Right kidney (tissue), 9 donors: Measurements from ENCODE around the gene SMYD2.
A peak's percentile ranks its signal among the peaks of the same experiment; 100 is the strongest.

Experiments
- DNase-seq: peaks from one replicate; pipeline ENCODE4 v3.0.0-alpha.2; 2016
- long read RNA-seq, 8 donors: transcript quantifications; one replicate each; lab custom pipeline, GENCODE V29; 2026

Gene SMYD2
- long read RNA-seq, donor 1, full-length matches to known transcripts: 21 of 39 reads
- long read RNA-seq, donor 1, partial matches to known transcripts: 18 of 39 reads
- long read RNA-seq, donor 1, other reads (novel, unspliced or antisense): 0 of 39 reads
- long read RNA-seq, donor 2, transcript SMYD2-201 (12 exons, 1,671 nt): major isoform, 8 of 14 reads
- long read RNA-seq, donor 2, partial matches to known transcripts: 5 of 14 reads
- long read RNA-seq, donor 2, other reads (novel, unspliced or antisense): 0 of 14 reads
- long read RNA-seq, donor 3, transcript SMYD2-201 (12 exons, 1,671 nt): major isoform, 7 of 8 reads
- long read RNA-seq, donor 3, partial matches to known transcripts: 0 of 8 reads
- long read RNA-seq, donor 3, other reads (novel, unspliced or antisense): 0 of 8 reads
- long read RNA-seq, donor 4, transcript SMYD2-201 (12 exons, 1,671 nt): major isoform, 7 of 20 reads
- long read RNA-seq, donor 4, transcript SMYD2-205 (3 exons, 463 nt): minor isoform, 5 of 20 reads
- long read RNA-seq, donor 4, partial matches to known transcripts: 8 of 20 reads
- long read RNA-seq, donor 4, other reads (novel, unspliced or antisense): 0 of 20 reads
- long read RNA-seq, donor 5, transcript SMYD2-201 (12 exons, 1,671 nt): major isoform, 11 of 13 reads
- long read RNA-seq, donor 5, partial matches to known transcripts: 0 of 13 reads
- long read RNA-seq, donor 5, other reads (novel, unspliced or antisense): 0 of 13 reads
- long read RNA-seq, donor 6, transcript SMYD2-201 (12 exons, 1,671 nt): major isoform, 8 of 16 reads
- long read RNA-seq, donor 6, partial matches to known transcripts: 7 of 16 reads
- long read RNA-seq, donor 6, other reads (novel, unspliced or antisense): 0 of 16 reads
- long read RNA-seq, donor 7, transcript SMYD2-201 (12 exons, 1,671 nt): major isoform, 16 of 16 reads
- long read RNA-seq, donor 7, partial matches to known transcripts: 0 of 16 reads
- long read RNA-seq, donor 7, other reads (novel, unspliced or antisense): 0 of 16 reads
- long read RNA-seq, donor 8, transcript SMYD2-201 (12 exons, 1,671 nt): major isoform, 14 of 14 reads
- long read RNA-seq, donor 8, partial matches to known transcripts: 0 of 14 reads
- long read RNA-seq, donor 8, other reads (novel, unspliced or antisense): 0 of 14 reads

- DNase-seq: peak; percentile 93
Measured at GRCh38 chr1:214281021-214281719, at the start of gene SMYD2. Gene SMYD2 (plus strand): TSS chr1:214281159. CDS start chr1:214281255, 96 bp downstream.

GRCh38 chr1:214233856-214234634 lies 46.9 kb upstream of the SMYD2 start:
- DNase-seq: no peak

- DNase-seq: no peak
Measured at GRCh38 chr1:214234635-214235025, 46.3 kb upstream of the SMYD2 start.

GRCh38 chr1:214236477-214236876 lies 44.5 kb upstream of the SMYD2 start:
- DNase-seq: no peak

GRCh38 chr1:214241060-214241459 lies 39.9 kb upstream of the SMYD2 start:
- no peak for DNase-seq

DNA sequence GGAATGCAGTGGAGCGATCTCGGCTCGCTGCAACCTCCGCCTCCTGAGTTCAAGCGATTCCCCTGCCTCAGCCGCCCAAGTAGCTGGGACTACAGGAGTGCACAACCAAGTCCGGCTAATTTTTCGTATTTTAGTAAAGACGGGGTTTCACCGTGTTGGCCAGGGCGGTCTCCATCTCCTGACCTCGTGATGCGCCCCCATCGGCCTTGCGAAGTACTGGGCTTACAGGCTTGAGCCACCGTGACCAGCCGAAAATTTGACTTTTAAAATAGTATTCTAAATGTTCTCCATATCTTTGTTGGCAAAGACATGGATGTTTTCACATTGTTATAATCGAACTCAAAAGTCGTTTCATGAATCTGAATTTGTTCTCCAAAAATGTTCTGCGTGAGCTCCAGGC lies 36.7 kb upstream of the SMYD2 start:
- no peak for DNase-seq

DNA sequence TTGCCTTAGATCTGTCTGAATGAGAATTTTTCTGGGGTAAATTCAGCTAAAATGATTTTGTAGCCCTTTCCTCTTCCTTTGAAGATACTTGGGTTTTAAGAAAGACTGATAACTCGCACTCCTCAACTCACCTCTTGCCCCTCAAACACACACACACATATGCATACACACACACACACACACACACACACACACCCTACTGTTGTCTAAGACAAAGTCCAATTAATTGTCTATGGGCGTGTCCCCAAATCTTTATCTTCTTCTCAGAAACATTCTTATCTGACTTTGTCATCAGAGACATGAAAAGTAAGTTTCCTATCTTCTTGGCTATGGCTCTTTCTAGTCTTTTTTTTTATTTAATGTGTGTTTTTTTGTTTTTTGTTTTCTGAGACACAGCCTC lies 36.1 kb upstream of the SMYD2 start:
- no peak for DNase-seq

GRCh38 chr1:214247501-214248041 lies 33.4 kb upstream of the SMYD2 start:
- DNase-seq: no peak

DNA sequence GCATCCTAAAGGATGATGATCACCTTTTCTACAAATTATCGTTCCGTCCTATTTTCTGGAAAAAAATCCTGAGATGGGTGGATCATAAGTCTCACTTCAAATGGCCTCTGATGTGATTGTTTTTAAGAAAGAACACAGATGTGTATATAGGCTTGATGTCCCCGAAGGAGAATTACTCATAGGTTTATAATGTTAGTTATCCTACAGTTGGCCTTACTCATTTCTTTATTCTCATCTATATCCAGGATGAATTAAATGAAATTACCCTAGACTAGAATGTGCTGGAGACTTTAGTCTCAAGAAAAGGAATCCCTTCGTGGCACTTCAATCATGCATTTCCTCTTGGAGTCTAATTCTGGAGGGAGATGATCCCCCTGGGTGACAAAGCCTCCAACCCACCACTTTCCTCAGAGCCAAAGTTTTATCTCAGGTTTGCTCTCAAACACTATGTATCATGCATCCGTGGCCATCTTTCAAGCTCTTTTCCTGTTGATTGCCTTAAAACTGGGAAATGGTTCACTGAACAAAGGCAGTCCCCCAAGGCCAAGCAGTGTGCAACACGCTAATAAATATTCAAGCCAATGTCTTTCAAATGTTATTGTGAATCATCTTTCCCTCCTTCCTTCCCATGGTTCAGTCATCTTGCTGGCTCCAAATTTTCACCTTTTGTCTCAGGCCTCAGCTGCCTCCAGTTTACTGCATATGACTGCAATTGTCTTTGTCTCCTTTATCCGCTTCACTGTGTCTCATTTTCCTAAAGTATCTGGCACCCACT lies 32.5 kb upstream of the SMYD2 start:
- no peak for DNase-seq

GRCh38 chr1:214249651-214250050 lies 31.3 kb upstream of the SMYD2 start:
- no peak for DNase-seq

DNA sequence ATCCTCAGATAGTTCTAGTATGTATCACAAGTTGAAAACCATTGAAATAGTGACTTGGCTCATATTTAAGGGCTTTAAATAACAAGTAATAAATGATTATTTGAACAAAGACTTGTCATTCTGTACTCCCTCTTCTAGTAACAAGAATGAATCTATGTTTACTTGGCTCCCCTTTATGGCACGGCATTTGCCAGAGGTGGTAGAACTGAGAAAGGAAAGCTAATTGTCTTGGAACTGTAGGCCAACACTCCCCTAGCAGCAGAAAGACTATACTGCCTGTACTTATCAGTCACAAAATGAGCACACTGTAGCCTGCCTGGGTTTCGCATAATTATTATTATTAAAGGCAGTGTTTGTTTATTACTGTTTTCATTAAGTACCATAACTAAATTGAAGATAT lies 29.6 kb upstream of the SMYD2 start:
- no peak for DNase-seq

- no peak for DNase-seq
Measured at GRCh38 chr1:214255509-214255908, 25.4 kb upstream of the SMYD2 start.

GRCh38 chr1:214259353-214259977 lies 21.5 kb upstream of the SMYD2 start:
- no peak for DNase-seq

DNA sequence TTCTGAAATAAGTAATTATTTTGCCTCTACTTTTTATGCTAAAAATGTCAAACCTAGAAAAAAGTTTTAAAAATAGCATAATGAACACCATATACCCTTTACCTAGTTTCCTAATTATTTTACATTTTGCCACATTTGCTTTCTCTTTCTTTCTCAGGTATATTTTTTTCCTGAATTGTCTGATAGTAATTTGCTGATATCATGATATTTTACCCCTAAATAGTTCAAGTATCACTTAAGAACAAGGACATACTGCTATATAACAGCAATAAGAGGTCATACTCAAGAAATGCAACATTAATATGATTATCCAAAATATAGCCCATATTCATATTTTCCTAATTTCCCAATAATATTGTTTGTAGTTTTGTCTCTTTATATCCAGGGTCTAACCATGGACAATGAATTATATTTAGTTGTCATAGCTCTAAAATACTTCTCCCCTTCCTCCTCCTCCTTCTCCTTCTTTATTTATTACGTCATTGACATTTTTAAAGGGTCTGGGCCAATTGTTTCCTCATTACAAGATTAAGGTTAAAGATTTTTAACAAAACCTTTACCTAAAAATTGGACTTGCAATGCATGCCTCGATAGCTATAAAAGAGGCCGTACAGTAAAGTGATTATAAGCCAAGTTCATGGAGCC lies 20.3 kb upstream of the SMYD2 start:
- no peak for DNase-seq

DNA sequence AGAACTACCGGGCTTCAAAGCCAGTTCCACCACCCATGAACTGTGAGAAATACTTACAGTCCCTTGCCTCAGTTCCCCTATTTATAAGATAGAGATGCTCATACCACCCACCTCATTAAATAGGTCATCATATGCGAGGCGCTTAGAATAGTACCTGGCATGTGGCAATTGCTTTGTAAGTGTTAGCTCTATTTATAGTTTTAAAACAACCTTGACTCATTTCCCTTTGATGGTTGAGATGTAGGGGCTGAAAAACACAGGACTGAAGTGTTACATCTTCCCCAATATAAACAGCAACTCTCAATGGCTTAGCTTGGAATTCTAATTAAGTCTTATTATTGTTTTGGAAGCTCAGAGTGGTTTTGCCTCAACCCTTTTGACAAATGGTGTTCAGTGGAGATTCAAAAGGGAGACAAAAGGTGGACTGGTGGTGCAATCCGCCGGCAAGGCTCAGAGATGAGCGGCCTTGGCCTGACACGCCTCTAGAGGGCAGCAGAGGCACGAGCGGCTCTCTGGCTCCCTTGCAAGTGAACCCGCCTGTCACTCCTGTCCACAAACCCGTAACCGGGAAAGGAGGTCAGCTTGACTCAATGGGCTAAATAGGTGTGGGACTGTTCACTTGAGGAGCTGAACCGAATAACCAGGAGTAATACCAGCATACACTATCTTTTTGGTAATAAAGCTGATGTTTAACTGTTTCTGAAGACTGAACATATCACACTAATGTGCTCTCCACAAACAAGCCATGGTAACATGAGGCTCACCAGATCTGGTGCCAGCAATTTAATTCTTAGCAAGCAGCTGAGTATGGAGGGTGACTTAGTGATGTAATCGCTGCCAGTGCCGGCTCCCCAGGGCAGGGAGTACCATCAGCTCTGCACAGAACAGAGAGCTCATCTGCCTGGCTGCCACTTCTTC lies 19.5 kb upstream of the SMYD2 start:
- DNase-seq: peak; percentile 70

- DNase-seq: no peak
Measured at GRCh38 chr1:214264196-214264595, 16.8 kb upstream of the SMYD2 start.

GRCh38 chr1:214264976-214265375 lies 16.0 kb upstream of the SMYD2 start:
- DNase-seq: no peak

- DNase-seq: no peak
Measured at GRCh38 chr1:214270097-214270650, 10.8 kb upstream of the SMYD2 start.
